MM.1S (cell line): ENCODE measurements around the gene STK39.

Source experiments
- CTCF ChIP-seq: fragments of 300-600 bp; sonication (generic); IDR thresholded peaks from 2 replicates; pipeline ENCODE4 v1.5.1; 2016; ENCODE audit warnings: antibody characterized with exemption, low read length, mixed read lengths
- EZH2 ChIP-seq: fragments of 300-600 bp; sonication (generic); optimal IDR thresholded peaks from 2 replicates; pipeline ENCODE3; 2017; ENCODE audit warnings: low read depth, mild to moderate bottlenecking, antibody characterized with exemption, low read length, mixed read lengths
- EZH2phosphoT487 ChIP-seq: fragments of 300-600 bp; sonication (generic); IDR thresholded peaks from 2 replicates; pipeline ENCODE4 v1.6.1; 2018; ENCODE audit warnings: antibody characterized with exemption, low read length

GRCh38 chr2:168171059-168171762 is 76.2 kb downstream of the STK39 start:
- TF ChIP-seq CTCF (no peak), EZH2phosphoT487 (no peak), EZH2 (no peak)
